OCI-M1 (cell line): Measurements from ENCODE around the gene ENTPD2.
"Not testable (repeated sequence)": the region's sequence is repeated elsewhere in the genome, so short reads cannot be mapped to it uniquely, and the experiment has no call there.

ENCODE experiments used
- DNase-seq: peaks from one replicate; lab custom pipeline; 2025; lab: John Stamatoyannopoulos, UW

The ENTPD2 gene

DNA sequence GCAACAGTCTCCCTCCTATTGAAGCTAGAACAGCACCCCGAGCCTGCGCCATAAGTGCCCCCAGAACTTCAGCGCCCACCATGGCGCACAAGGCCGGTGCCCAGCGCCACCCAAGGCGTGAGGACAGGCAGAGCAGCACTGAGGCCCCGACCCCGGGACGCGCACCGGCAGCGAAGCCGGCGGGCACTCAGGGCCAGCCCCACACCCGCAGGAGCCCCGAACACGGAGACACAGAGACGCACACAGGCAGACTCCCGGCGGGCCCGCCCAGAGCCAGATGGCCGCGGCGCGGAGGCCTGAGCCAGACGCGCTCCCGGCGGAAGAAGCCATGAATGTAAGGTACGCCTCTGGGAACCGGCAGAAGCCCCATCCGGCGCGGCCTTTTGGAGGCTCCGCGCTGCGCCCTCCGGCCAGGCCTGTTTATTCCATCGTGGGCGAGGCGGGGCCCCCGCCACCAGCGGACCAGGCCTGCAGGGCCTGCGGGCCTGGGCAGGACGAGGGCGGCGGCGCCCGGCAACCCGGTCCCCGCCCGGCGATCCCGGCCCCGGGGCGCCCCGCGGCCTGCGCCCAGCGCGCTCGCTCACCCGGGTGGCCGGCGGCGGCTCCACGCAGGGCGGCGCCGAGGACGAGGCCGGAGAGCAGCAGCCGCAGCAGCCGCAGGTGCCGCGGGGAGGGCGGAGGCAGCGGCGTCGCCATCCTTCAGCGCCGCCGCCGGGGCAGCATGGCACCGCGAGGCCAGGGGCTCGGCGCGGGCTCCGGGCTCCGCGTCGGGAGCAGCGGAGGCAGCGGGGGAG, 8.4 kb downstream of the ENTPD2 start:
- DNase-seq, result no peak

DNA sequence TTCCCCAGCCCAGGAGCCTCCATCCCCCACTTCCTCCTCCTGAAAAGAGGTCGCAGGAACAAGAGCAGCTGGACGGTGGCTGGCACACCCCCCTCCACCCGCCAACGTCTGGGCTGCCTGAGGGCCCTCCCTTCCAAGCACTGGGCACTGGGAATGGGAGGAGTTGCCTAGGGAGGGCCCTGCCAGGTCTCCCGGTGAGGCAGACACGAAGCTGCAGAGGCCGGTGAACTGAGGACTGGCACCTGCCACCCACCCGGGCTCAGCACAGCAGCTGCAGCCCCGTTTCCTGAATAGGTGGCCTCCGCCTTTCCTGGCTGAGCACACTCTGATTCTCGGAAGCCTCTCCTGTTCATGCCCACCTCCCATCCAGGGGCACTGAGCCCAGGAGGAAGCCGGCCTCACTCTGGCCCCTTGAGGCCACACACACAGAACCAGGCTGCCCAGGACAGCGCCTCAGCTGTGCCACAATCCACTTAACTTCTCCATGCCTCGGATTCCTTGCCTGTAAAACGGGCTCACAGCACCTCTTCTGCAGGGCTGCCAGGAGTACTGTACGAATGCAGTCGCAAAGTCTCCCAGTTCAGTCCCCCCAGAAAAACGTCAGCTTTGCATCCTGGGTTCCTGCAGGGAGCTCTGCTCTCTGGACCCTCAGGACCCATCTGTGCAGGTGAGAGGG, 9.2 kb downstream of the ENTPD2 start:
- DNase-seq, result no peak

DNA sequence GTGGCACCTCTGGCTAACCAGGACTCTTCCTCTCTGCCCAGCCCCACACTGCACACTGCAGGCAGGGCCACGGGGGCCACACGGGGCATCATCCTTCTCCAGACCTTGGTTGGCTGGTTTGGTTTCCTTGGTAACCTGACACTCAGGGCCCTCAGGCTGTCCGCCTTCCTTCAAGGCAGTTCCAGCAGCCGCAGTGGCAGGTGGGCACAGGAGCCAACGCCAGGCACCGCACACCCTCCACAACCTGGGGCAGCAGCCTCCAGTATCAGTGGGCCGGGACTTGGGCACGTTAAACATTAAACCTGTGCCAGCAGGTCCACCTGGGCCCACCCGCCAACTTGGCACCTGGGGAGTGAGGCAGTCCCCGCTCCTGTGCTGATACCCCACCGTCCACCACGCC, 9.8 kb downstream of the ENTPD2 start:
- no peak for DNase-seq

DNA sequence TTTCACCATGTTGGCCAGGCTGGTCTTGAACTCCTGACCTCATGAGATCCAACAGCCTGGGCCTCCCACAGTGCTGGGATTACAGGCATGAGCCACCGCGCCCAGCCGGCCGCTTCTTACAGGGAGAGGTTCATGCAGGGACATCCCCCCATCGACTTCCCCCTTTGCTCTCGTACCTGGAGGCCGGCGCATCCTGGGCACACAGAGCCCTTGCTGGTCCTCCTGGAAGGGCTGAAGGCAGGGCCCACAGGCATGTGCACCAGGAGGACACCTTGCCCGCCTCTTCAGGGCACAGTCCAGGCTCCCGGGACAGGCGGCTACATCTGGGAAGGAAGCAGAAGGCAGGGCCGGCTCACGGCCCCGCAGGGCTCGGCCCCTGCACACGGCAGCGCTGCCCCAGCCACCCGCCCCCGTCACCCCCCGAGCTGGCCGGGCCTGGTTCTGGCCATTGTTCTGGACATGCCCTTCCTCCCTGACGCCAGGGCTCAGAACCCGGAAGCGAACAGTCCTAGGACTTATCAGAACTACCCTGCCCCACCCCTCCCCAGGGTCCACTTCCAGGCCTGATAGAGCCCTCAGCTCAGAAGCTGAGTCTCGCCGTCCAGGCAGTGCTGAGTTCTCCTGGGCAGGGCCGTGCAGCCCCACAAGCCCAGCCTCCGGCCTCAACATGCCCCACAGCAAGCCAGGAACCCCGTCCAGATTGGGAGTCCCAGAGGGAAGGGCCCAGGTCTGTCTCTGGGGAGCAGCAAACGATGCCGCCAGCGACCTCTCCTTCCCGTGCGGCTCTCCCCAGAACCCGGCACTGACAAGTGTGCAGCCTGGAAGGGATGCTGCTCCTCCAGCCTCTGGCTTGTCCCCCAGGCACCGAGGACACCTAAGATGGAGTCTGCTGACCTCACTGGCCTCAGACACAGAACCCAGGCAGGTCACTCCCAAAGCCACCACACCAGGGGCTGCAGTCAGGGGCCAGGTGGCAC, 10.8 kb downstream of the ENTPD2 start:
- DNase-seq, result no peak

DNA sequence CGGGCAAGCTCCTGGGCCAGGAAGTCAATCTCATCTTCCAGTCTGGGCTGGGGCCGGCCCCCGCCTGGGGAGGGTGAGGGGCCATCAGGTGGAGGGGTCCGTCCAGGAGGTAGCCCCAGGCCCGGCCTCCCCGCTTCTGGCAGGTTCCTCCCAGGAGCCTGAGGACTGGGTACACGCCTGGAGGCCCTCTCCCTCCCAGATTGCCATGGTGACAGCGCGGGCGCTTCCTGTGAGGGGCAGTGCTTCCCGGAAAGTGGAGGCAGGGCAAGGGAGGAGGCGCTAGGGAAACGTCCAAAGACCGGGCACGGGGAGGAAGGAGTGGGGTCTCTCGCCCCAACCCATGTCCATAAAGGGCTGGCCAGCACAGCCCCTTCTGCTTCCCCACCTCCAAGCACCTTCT, 12.7 kb downstream of the ENTPD2 start:
- DNase-seq, result no peak

DNA sequence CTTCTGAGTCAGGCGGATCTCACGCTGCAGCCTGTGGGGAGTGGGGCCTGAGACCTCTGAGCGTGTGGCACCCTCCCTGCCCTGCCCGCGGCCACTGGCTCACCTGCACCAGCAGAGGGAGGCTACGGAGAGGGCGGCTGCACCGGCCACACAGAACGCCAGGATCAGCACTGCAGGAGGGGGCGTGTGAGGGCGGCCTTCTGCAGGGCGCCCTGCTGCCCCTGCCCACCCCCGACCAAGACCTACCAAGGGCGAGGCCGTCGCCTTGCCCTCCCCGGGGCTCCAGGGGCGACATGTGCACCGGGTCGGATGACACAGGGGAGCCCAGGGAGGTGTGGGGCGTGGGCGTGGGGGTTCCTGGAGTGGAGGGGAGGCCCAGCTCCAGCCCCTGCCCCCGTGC, 13.3 kb downstream of the ENTPD2 start:
- DNase-seq, result no peak

DNA sequence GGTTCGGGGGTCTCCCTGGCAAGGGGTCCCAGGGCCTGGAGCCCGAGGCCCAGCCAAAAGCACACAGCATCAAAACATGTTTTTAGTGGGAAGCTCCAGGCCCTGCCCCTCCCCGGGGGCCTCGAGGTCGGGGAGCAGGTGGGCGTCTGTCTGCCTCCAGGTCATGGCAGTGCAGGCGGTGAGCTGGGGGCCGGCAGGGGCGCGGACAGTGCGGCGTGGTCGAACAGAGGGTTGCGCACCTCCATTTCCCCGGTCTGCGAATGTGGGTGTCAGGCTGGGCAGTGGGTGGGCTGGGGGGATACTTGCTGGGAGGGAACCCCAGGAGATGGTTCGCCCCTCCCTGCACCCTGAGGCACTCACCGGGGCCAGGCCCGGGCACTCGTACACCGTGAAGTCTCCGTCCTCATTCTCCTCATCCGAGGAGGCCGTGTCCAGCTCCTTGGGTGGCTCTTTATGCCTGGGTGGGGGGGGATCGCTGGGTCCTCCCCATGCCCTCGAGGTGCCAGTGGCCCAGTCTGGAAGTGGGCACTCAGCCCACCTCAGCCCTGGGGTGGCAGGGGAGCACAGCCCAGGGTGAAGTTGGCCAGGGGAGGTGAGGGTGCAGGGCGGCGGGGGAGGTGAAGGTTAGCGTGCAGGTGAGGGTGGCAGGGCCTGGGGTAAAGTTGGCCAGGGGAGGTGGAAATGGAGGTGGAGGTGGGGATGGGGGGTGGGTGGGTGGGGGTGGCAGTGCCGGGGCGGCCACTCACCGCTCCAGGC, 14.1 kb downstream of the ENTPD2 start:
- DNase-seq, result no peak

DNA sequence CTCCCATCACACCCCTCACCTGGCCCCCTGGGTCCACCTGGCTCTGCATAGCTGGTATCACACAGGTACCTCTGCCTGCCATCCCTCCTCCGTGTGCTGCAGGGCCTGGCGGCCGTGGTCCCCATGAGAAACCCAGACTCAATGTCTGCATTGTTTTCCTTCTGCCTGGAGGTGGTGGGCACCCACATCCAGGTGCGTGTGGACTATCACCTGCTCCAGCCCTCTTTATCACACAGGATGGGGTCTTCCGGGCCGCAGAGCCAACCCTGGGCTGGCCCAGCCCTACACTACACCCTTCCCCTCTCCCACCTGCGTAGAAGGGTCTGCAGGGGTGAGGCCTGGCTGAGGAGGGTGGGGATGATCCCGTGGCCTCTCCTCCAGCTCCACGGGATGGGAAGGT, 14.9 kb downstream of the ENTPD2 start:
- no peak for DNase-seq

DNA sequence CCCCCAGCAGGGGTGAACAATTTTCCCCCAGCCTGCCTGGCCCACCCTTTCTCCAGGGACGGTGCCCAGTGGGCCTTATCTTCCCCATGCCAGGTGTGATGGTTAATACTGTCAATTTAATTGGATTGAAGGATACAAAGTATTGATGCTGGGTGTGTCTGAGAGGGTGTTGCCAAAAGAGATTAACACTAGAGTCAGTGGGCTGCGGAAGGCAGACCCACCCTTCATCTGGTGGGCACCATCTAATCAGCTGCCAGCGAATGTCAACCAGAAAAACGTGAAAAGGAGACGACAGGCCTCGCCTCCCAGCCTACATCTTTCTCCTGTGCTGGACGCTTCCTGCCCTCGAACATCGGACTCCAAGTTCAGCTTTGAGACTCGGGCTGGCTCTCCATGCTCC, 16.4 kb downstream of the ENTPD2 start:
- DNase-seq, result no peak

DNA sequence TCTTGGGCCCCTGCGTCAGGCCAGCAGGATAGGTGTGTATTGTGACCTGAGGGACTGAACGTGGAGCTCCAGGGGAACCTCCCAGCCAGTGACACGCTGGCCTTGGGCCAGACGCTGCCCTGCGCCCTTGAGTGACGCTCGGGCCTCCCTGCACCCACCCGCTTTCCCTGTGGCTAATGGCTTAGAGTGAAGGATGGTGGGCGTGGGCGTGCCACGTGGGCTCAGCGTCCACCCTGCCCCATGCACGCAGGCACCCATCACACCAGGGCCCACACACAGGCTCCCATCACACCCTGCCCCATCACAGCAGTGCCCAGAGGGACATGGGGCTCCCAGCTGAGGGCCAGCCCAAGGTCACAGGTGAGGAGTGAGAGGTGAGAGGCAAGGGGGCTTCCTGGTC, 16.8 kb downstream of the ENTPD2 start:
- DNase-seq, result no peak

DNA sequence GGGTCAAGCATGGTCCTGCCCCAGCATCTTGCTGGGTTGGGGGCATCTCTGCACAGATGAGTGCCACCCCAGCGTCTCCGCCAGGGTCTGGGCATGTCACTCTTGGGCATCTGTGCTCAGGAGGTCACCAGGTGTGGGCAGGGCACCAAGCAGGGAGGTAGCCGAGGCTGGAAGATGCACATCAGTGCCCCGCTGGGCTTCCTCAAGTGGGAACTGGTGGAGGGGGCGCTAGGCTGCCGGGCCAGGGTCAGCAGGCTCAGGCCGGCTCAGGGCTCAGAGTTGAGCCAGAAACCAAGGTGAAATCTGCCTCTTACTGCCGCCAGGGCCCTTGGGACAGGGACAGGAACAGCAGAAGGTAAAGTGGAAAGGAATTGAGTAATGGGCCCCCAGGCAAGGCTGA, 17.9 kb downstream of the ENTPD2 start:
- no peak for DNase-seq

DNA sequence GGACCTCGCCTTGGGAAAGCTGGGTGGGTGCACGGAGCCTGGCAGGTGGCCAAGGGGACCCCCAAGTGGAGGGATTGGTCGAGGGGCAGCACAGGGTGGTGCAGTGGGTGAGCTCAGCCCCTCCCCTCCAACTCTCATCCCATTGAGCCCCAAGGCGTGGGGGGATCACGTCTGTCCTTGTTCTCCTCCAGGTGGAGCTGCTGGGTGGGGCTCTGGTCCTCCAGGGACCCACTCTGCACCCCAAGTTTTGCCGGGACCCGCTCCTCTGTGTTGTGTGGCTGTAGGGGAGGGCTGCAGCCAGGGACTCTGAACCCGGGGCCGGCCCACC, 18.4 kb downstream of the ENTPD2 start:
- no peak for DNase-seq

DNA sequence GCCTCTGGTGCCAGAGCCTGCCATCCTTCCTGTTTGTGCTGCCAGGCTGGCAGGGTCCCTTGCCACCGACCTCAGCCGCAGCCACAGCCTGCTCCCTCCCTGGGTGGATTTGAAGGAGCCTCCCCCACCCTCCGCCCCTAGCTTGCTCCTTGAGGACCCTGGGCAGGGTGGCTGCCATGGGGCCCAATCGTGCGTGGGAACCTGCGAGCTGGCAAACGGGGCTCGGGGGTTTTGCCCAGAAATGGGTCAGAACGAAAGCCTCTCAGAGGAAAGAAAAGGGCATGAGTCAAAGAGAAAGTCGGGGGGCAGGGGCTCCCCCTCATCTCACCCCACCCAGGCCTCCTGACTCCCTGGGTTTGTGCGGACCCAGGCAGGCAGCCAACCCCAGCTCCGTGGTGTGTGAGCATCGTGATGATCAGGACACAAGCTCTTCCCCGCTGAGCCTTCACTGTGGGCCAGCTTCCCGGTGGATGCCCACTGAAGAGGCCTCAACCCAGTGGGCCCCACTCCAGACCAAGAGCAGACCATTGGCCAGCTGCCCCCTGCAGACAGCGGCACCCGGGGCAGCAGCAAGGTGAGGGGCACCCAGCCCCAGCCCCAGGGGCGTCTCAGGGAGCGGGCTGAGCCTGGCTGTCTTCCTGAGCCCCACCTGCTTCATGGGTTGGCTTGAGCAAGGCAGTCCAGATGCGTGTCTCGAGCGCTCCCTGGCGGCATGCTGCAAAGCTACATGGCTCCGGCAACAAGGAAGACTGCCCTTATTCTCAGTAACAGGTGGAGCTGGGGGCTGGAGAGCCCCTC, 19.0 kb downstream of the ENTPD2 start:
- peak; percentile 88 for DNase-seq

DNA sequence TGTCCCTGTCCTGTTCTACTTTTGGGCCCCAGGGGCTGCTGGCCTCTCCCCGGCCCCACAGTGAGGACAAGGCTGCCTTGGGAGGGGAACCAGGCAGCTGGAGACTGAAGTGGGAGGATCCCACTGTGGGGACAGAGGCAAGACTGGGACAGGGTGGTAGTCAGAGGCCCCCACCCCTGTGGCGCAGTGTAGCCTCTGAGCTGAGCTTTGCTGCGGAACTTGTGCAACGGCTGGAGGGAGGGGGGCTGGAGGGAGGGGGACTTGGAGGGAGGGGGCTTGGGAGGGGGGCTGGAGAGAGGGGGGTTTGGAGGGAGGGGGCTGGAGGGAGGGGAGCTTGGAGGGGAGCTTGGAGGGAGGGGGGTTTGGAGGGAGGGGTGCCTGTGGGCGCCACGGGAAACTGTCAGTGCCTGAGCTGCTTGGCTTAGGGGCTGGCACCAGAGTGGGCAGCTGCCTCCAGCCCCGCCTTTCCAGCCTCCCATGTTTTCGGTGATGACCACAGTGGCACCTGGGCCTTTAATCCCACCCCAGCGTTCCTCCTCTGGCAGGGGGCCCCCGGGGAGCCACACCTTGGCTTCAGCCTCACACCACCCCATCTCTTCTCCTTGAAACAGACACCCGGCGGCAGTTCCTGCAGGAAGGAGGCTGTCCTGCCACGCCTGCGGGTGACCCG, 19.7 kb downstream of the ENTPD2 start:
- DNase-seq, result no peak

DNA sequence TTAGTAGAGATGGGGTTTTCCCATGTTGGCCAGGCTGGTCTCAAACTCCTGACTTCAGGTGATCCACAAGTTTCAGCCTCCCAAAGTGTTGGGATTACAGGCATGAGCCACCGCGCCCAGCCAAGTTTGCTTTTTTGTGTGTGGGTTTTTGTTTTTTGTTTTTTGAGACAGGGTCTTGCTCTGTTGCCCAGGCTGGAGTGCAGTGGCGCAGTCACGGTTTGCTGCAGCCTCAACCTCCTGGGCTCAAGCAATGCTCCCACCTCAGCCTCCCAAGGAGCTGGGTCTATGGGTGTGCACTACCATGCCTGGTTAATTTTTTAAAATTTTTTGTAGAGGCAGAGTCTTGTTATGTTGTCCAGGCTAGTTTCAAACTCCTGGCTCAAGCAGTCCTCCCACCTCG, 20.4 kb downstream of the ENTPD2 start:
- not testable (repeated sequence) for DNase-seq

DNA sequence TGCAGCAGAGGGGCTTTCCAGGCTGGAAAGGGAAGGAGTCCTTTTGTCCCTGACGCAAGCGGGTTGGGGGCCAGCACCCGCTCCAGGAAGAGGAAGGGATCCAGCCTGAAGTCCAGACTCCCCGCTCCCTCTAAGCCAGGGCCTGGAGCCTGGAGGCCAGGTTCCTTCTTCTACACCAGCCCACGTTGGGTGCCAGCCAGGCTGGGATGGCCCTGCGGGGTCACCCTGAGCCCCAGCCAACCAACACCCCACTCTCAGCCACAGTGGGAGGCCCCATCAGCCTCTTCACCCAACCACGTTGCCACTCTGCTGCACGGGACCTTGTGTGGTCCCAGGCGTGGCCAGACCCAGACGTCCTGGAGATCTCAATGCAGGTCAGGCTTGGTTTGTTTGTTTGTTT, 21.0 kb downstream of the ENTPD2 start:
- DNase-seq, result no peak

DNA sequence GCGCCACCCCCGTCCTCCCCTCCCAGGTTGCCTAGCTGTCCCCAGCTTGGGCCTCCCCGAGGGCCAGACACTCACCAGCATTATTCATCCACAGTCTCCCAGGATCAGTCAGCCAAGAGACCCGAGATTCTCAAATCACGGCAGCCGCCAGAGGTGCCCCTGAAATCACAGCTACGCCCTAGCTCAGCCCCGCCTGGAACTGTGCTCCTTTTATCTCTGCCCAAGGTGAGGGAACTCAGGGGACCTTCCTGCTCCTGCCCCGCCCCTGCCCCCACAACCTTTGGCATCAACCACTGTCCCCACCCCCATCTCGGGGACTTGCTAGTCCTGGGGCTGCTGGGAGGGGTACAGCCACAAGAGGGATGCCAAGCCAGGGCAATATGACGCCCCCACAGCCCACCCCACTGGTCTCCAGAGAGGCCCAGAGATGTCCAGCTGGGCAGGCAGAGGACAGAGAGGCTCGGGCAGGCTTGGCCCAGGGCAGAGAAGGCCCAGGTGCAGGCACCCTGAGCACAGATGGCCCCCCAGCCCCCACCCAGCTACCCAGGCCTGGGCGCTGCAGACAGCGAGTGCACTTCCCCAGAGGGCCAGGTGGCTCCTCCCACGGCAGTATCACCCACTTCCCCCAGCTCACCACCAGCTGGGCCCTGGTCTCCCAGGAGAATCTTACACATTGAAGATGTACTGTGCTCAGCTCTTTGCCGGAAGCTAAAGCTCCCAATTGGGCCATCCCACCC, 21.8 kb downstream of the ENTPD2 start, which contains the start of gene FUT7:
Gene FUT7 (minus strand): TSS at position 185 of the 737 bp plus-strand sequence. CDS start 97 bp downstream, at position 88.
- no peak for DNase-seq

DNA sequence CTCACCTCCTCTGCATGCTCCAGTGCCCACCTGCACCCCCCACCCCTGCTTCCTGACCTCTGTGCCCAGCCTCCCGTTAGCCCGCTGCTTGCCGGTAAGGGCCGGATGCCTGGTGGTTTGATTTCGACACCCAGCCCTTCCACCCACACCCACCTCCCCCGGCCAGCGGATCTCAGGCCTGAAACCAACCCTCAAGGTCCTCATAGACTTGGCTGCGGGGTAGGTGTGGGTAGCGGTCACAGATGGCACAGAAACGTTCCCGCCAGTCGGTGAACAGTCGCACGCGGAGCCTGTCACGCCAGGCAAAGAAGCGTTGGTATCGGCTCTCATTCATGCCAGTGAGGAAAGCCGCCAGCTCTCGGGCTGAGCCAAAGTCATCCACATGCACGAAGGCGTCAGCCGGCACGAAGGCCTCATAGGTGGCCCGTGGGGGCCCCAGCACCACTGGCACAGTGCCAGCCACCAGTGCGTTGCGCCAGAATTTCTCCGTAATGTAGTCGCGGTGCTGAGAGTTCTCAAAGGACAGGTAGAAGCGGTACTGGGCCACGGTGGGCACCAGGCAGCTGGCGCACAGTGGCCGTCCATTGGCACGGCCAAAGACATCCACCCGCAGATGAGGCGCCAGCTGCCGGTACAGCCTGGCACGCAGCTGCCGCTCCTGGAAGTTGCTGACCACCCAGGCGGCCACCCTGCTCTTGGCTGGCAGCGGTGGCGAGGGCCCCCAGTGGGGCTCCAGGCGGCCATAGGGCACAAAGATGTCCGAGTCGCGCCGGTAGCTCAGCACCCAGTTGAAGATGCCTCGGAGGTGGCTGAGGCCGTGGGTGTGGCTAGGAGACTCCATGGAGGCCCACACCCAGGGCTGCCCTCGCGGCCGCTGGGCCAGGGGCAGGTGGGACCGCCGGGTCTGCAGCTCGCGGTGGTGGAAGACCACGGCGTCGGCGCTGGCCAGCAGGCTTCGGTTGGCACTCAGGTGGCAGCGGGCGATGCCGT, 23.0 kb downstream of the ENTPD2 start:
- DNase-seq, result peak; percentile 18
